Uterus (tissue), 2 donors: ENCODE data around the gene CXCL14.

ENCODE experiments used
- POLR2A ChIP-seq, 2 donors: fragments of 450-650 bp; IDR thresholded peaks; one replicate each; pipeline ENCODE4 v1.6.1; 2016; ENCODE audit warnings: antibody characterized with exemption in 2 of 2, mild to moderate bottlenecking in 1 of 2, moderate library complexity in 1 of 2
- TF ChIP-seq, protein P1 (sequence below), 4 experiments: fragments of 200-600 bp in 2 of 4; fragments of 450-650 bp in 2 of 4; sonication (generic) in 2 of 4; IDR thresholded peaks; one replicate each; pipeline ENCODE4 v1.5.1; 2016 to 2019; ENCODE audit warnings: antibody characterized with exemption in 4 of 4, mild to moderate bottlenecking in 2 of 4, moderate library complexity in 1 of 4

DNA sequence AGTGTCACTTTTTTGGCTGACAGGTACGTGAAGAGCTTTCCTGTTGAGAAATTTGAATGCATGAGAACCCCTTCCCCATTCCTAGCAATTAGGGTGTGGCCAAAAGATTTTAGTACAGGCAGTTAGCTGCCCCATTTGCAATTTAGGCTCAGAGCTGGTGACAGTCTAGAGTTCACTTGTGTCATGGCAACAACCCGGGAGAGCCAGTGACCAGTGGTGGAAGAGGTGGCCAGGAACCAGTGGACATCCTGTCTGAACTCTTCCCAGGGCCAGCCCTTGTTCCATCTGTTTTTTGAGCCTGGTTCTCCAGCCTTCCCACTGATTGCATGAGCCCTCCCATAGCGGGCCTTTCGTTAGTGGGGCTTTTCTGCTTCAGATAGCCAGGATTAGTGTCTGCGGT, 40.5 kb downstream of the CXCL14 start:
- TF ChIP-seq, protein P1, sequence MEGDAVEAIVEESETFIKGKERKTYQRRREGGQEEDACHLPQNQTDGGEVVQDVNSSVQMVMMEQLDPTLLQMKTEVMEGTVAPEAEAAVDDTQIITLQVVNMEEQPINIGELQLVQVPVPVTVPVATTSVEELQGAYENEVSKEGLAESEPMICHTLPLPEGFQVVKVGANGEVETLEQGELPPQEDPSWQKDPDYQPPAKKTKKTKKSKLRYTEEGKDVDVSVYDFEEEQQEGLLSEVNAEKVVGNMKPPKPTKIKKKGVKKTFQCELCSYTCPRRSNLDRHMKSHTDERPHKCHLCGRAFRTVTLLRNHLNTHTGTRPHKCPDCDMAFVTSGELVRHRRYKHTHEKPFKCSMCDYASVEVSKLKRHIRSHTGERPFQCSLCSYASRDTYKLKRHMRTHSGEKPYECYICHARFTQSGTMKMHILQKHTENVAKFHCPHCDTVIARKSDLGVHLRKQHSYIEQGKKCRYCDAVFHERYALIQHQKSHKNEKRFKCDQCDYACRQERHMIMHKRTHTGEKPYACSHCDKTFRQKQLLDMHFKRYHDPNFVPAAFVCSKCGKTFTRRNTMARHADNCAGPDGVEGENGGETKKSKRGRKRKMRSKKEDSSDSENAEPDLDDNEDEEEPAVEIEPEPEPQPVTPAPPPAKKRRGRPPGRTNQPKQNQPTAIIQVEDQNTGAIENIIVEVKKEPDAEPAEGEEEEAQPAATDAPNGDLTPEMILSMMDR (IDR thresholded peaks at IDR 0.05) = no peak
- TF ChIP-seq POLR2A (IDR thresholded peaks at IDR 0.05) = no peak
